Transverse colon (tissue), 4 donors: ENCODE data around the gene SORCS3. TPM values are rescaled to one million over a fixed set of nuclear protein-coding genes. Genes with fewer than 3 reads are reported as not detected.

Experiments used
- DNase-seq: peaks from one replicate; pipeline ENCODE4 v3.0.0-alpha.2; 2019
- H3K27ac ChIP-seq, 4 donors: fragments of 200-600 bp; sonication (generic); 2 replicates each; pipeline ENCODE4 v1.5.1; 2016 to 2018; ENCODE audit warnings: inconsistent platforms in 4 of 4
- H3K27me3 ChIP-seq: fragments of 200-600 bp; sonication (generic); 2 replicates; pipeline ENCODE4 v1.5.1; 2017; ENCODE audit warnings: inconsistent platforms
- H3K36me3 ChIP-seq, 4 donors: fragments of 200-600 bp; sonication (generic); 2 replicates each; pipeline ENCODE4 v1.5.1; 2017 to 2019; ENCODE audit warnings: inconsistent platforms in 4 of 4
- H3K4me1 ChIP-seq, 4 donors: fragments of 200-600 bp; sonication (generic); 2 replicates each; pipeline ENCODE4 v1.5.1; 2017 to 2020; ENCODE audit warnings: inconsistent platforms in 4 of 4
- H3K4me3 ChIP-seq, 4 donors: fragments of 200-600 bp; sonication (generic); 1 replicate in 1 of 4; 2 replicates in 3 of 4; pipeline versions ENCODE4 v1.5.1 to v1.6.1; 2017 to 2019; ENCODE audit warnings: inconsistent platforms in 4 of 4
- H3K9me3 ChIP-seq, 2 donors: fragments of 200-600 bp; sonication (generic); 2 replicates each; pipeline ENCODE4 v1.5.1; 2017 to 2019; ENCODE audit warnings: inconsistent platforms in 2 of 2
- CTCF ChIP-seq, 5 experiments: fragments of 200-600 bp in 3 of 5; fragments of 450-650 bp in 2 of 5; sonication (generic) in 3 of 5; IDR thresholded peaks; 1 replicate in 2 of 5; 2 replicates in 3 of 5; pipeline ENCODE4 v1.5.1; 2016 to 2017; ENCODE audit warnings: antibody characterized with exemption in 5 of 5, inconsistent platforms in 3 of 5, mild to moderate bottlenecking in 2 of 5, moderate library complexity in 1 of 5
- EP300 ChIP-seq: sonication (generic); formaldehyde crosslinking; IDR thresholded peaks from one replicate; pipeline ENCODE4 v1.6.1; 2017; ENCODE audit warnings: antibody characterized with exemption, low read depth
- POLR2A ChIP-seq: fragments of 450-650 bp; IDR thresholded peaks from one replicate; pipeline ENCODE4 v1.6.1; 2016; ENCODE audit warnings: antibody characterized with exemption, mild to moderate bottlenecking, moderate library complexity
- POLR2AphosphoS5 ChIP-seq, 3 donors: sonication (generic); formaldehyde crosslinking; IDR thresholded peaks; one replicate each; pipeline ENCODE4 v1.6.1; 2016; ENCODE audit warnings: antibody characterized with exemption in 3 of 3
- WGBS, 2 donors: methylation state at CpG; one replicate each; pipeline ENCODE4 v1.1.5; 2018; ENCODE audit warnings: low coverage in 1 of 2; 5-methylcytosine and 5-hydroxymethylcytosine counted together
- in situ Hi-C, 4 donors: fragments of 200-750 bp; cut with MboI; loops; one replicate each; pipeline versions ENCODE4 v1.15.0 to v1.15.1; 2017; ENCODE audit warnings: low sequenced_read_pairs in 3 of 4, low pct_ligation_motif_present in 1 of 4, low pct_unique_long_range_greater_than_20kb in 1 of 4
- intact Hi-C: fragments of 100-400 bp; cut with DNase I; formaldehyde crosslinking; loops from one replicate; pipeline ENCODE4 v1.15.1; 2023; ENCODE audit warnings: low total_unique reads
- total RNA-seq, 4 donors: library from RNA; depleted of rRNA; stranded (reverse); fragments of >200 nt; gene quantifications; one replicate each; pipeline ENCODE4 v1.1.0, GENCODE V29; 2016

SORCS3 gene
- total RNA-seq, 4 donors from 2014 or later = 0.14 to 0.32 TPM; not detected in 2

- no peaks in the 10 kb centered on the region for H3K4me1 ChIP-seq
- H3K4me3 ChIP-seq = no peak overlapping the region
- intact Hi-C loops (no loop called here), in situ Hi-C loops (no loop called here)
- no peak for TF ChIP-seq EP300
- TF ChIP-seq POLR2A = no peak
- no peak for TF ChIP-seq CTCF (IDR thresholded peaks at IDR 0.05)
- TF ChIP-seq POLR2AphosphoS5 (IDR thresholded peaks at IDR 0.05) = no peak
- no peaks in the 10 kb centered on the region for H3K36me3 ChIP-seq
- H3K27ac ChIP-seq = no peak overlapping the region
- DNase-seq = no peak
- no peaks in the 10 kb centered on the region for H3K27me3 ChIP-seq
- no peaks in the 10 kb centered on the region for H3K9me3 ChIP-seq
- WGBS, 2 donors = 83% methylated on average over 3 of the region's 3 CpGs; no CpG with 5 or more reads in 1 of the 2 donors
These were observed 201.6 kb downstream of the SORCS3 start for GRCh38 chr10:104842704-104843103.

GRCh38 chr10:104844073-104844472, 203.0 kb downstream of the SORCS3 start:
- Histone ChIP-seq H3K4me3 (no peak overlapping the region), H3K9me3 (no peaks in the 10 kb centered on the region), H3K27me3 (no peaks in the 10 kb centered on the region), H3K36me3 (no peaks in the 10 kb centered on the region), H3K4me1 (no peaks in the 10 kb centered on the region), H3K27ac (no peak overlapping the region)
- intact Hi-C loops (no loop called here), in situ Hi-C loops (no loop called here)
- DNase-seq = no peak
- WGBS, 2 donors = 63% methylated on average over 3 of the region's 3 CpGs; no CpG with 5 or more reads in 1 of the 2 donors
- TF ChIP-seq EP300 (no peak), CTCF (IDR thresholded peaks at IDR 0.05) (no peak), POLR2A (no peak), POLR2AphosphoS5 (IDR thresholded peaks at IDR 0.05) (no peak)

GRCh38 chr10:104850023-104850422, 208.9 kb downstream of the SORCS3 start:
- intact Hi-C loops = no loop called here
- WGBS, 2 donors = 83% methylated on average over 2 to 5 of the region's 5 CpGs
- no peaks in the 10 kb centered on the region for H3K36me3 ChIP-seq
- H3K27ac ChIP-seq = no peak overlapping the region
- no peak overlapping the region for H3K4me3 ChIP-seq
- no peak for TF ChIP-seq EP300
- TF ChIP-seq POLR2AphosphoS5 (IDR thresholded peaks at IDR 0.05) = no peak
- TF ChIP-seq POLR2A = no peak
- TF ChIP-seq CTCF (IDR thresholded peaks at IDR 0.05) = no peak
- DNase-seq = no peak
- H3K9me3 ChIP-seq = no peaks in the 10 kb centered on the region
- no peaks in the 10 kb centered on the region for H3K4me1 ChIP-seq
- no peaks in the 10 kb centered on the region for H3K27me3 ChIP-seq
- in situ Hi-C loops = no loop called here

- Histone ChIP-seq H3K27me3 (no peaks in the 10 kb centered on the region), H3K9me3 (no peaks in the 10 kb centered on the region), H3K27ac (no peak overlapping the region), H3K4me3 (no peak overlapping the region), H3K36me3 (no peaks in the 10 kb centered on the region), H3K4me1 (no peaks in the 10 kb centered on the region)
- intact Hi-C loops = no loop called here
- DNase-seq = no peak
- 70 to 72% methylated on average over 5 to 6 of the region's 6 CpGs for WGBS, 2 donors
- TF ChIP-seq CTCF (IDR thresholded peaks at IDR 0.05) (no peak), EP300 (no peak), POLR2A (no peak), POLR2AphosphoS5 (IDR thresholded peaks at IDR 0.05) (no peak)
- in situ Hi-C loops = no loop called here
These were observed 227.0 kb downstream of the SORCS3 start for GRCh38 chr10:104867966-104868598.
